Activated CD8-positive, alpha-beta T cell treated with anti-CD3 and anti-CD28 coated beads, Interleukin-2, amount 10 ng/mL, durations not matched to agents 7 days and 5 days (primary cell): ENCODE measurements around the gene DIP2C. TPM values are rescaled to one million over a fixed set of nuclear protein-coding genes. Genes with fewer than 3 reads are reported as not detected.
"Not testable (repeated sequence)": the region's sequence is repeated elsewhere in the genome, so short reads cannot be mapped to it uniquely, and the experiment has no call there.

Source experiments
- ATAC-seq: fragments of 150-1000 bp; cut with Tn5 transposase; one replicate; pipeline ENCODE4 v1.10.0; 2021; ENCODE audit warnings: moderate library complexity
- CTCF ChIA-PET: fragments of 350-600 bp; sonication (Branson Sonifier 250); formaldehyde crosslinking; loops from one replicate; lab custom pipeline; 2021; ENCODE audit warnings: antibody characterized with exemption; lab: Charles Lee
- POLR2A ChIA-PET: fragments of 350-600 bp; sonication (Branson Sonifier 250); formaldehyde crosslinking; loops from one replicate; lab custom pipeline; 2021; ENCODE audit warnings: antibody characterized with exemption; lab: Charles Lee
- DNase-seq: peaks from one replicate; pipeline ENCODE4 v3.0.0-alpha.2; 2020
- H3K27ac Mint-ChIP-seq: one replicate; pipeline ENCODE4 v1.8.0; 2021; ENCODE audit warnings: mild to moderate bottlenecking, mixed read lengths
- H3K27me3 Mint-ChIP-seq: one replicate; pipeline ENCODE4 v1.8.0; 2021; ENCODE audit warnings: low read depth, mixed read lengths
- H3K36me3 Mint-ChIP-seq: one replicate; pipeline ENCODE4 v1.8.0; 2021; ENCODE audit warnings: low read depth, mixed read lengths
- H3K4me1 Mint-ChIP-seq: one replicate; pipeline ENCODE4 v1.8.0; 2021; ENCODE audit warnings: low read depth, mixed read lengths
- H3K4me3 Mint-ChIP-seq: one replicate; pipeline ENCODE4 v1.8.0; 2021; ENCODE audit warnings: mild to moderate bottlenecking, mixed read lengths
- H3K9me3 Mint-ChIP-seq: one replicate; pipeline ENCODE4 v1.8.0; 2022; ENCODE audit warnings: mixed read lengths; ENCODE audit not compliant: insufficient read depth
- total RNA-seq, 2 experiments: library from RNA; stranded (reverse); gene quantifications; one replicate each; pipeline ENCODE4 v1.2.3, GENCODE V29; 2021

The DIP2C gene
- total RNA-seq, 2 experiments from 2014 or later: 0.34 to 0.39 TPM

DNA sequence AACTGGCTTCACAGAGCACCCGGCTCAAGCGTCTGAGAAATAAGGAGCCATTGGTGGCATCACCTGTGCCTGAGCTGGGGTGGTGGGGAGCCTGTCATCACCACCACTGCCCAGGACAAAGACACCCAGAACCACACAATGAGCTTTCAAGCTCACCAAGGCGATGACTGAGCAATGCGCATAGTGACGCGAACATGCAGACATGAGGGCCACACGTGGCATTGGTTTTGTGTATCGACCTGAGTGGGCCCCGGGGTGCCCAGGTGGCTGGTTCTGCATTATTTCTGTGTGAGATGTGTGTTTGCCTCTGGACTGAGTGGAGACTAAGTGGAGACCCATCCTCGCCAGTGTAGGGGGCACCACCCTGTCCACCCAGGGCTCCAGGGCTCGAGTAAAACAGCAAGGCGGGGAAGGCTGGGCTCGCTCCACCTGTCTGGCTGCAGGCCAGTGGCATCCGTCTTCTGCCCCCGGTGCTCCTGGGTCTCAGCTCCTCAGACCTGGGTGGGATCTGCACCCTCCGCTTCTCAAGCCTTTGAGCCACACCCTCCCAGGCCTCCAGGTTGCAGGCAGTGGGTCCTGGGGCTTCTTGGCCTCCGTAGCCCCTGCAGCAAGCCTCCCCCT is 92.6 kb downstream of the DIP2C start:
- Mint-ChIP-seq H3K4me3 (no peak overlapping the region), H3K36me3 (no peaks in the 10 kb centered on the region), H3K27ac (no peak overlapping the region), H3K4me1 (no peaks in the 10 kb centered on the region), H3K9me3 (no peaks in the 10 kb centered on the region), H3K27me3 (peaks cover under 1% of the 10 kb centered on the region)
- CTCF ChIA-PET: no interaction called here
- POLR2A ChIA-PET: no interaction called here
- no peak for DNase-seq
- ATAC-seq: no peak

DNA sequence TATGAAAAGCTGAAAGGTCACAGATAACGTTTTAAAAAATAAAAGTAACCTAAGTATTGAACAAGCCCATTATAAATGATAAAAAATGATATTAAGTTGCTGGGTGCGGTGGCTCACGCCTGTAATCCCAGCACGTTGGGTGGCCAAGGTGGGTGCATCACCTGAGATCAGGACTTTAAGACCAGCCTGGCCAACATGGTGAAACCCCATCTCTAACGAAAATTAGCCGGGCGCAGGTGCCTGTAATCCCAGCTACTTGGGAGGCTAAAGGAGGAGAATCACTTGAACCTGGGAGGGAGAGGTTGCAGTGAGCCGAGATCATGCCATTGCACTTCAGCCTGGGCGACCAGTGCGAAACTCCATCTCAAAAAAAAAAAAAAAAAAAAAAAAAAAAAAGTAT is 93.3 kb downstream of the DIP2C start:
- DNase-seq, H3K4me1 Mint-ChIP-seq, ATAC-seq, H3K4me3 Mint-ChIP-seq, H3K9me3 Mint-ChIP-seq, H3K27ac Mint-ChIP-seq, H3K27me3 Mint-ChIP-seq, CTCF ChIA-PET, H3K36me3 Mint-ChIP-seq, POLR2A ChIA-PET: not testable (repeated sequence)

DNA sequence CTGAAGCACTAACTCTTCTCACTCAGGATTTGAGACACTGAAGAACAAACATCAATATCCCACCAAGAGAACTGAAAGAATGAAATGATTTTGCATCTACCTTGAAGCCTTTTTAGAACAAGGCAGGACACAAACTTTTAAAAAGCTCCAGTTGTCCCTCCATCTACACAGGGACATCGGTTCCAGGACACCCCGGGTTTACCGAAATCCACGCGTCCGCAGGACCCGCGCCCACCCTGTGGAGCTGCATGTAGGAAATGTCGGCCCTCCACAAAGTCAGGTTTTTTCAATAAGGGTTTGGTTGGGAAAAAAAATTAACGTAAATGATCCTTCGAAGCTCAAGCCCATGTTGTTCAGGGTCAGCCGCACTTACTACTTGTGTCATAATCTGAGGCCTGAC is 94.0 kb downstream of the DIP2C start:
- no peak overlapping the region for H3K27ac Mint-ChIP-seq
- CTCF ChIA-PET: no interaction called here
- no peaks in the 10 kb centered on the region for H3K36me3 Mint-ChIP-seq

DNA sequence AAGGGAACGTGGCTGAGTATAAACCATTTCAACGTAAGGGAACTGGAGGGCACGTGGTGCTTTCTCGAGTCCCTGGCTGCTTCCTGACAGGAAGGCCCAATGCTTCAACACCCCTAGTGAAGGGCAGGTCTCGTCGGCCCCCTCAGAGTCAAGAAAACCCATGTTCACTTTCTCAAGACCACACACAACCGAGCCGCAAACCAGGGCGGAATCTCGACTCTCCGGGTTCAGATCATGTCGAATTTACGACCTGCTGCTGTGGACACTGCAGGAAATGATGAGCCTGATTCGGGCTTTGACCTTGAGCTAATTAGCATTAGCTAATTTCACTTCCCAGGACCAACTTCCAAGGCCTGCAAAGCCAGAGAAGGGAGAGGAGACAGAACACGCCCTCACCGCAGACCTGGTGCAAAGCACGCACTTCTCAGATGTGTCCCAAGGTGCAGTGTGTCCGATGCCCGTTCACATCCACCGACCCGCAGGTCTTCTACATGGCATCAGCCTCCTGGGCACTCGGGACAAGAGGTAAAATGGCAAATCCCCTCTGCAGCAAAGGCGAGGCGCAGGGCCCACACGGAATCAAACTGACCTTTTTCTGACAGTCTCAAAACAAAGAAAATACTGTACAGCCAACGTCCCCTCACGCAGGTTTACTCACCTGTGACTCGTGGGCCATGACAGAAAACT is 94.7 kb downstream of the DIP2C start:
- ATAC-seq (no peak), DNase-seq (no peak)
- H3K9me3 Mint-ChIP-seq: no peaks in the 10 kb centered on the region
- no peak overlapping the region for H3K27ac Mint-ChIP-seq
- ChIA-PET POLR2A (no interaction called here), CTCF (no interaction called here)
- H3K4me3 Mint-ChIP-seq: no peak overlapping the region
- H3K27me3 Mint-ChIP-seq: peaks cover 4% of the 10 kb centered on the region
- H3K4me1 Mint-ChIP-seq: no peaks in the 10 kb centered on the region
- no peaks in the 10 kb centered on the region for H3K36me3 Mint-ChIP-seq

More for the DNA sequence above, 94.0 kb downstream of the DIP2C start:
- DNase-seq (no peak), ATAC-seq (no peak)
- Mint-ChIP-seq H3K4me1 (no peaks in the 10 kb centered on the region), H3K27me3 (peaks cover 4% of the 10 kb centered on the region), H3K4me3 (no peak overlapping the region), H3K9me3 (no peaks in the 10 kb centered on the region)
- POLR2A ChIA-PET: no interaction called here

- H3K4me3 Mint-ChIP-seq: no peak overlapping the region
- POLR2A ChIA-PET: no interaction called here
- no peaks in the 10 kb centered on the region for H3K4me1 Mint-ChIP-seq
- ATAC-seq (no peak), DNase-seq (no peak)
- CTCF ChIA-PET: no interaction called here
- H3K9me3 Mint-ChIP-seq: no peaks in the 10 kb centered on the region
- peaks cover 4% of the 10 kb centered on the region for H3K27me3 Mint-ChIP-seq
- no peak overlapping the region for H3K27ac Mint-ChIP-seq
- H3K36me3 Mint-ChIP-seq: no peaks in the 10 kb centered on the region
Observed at GRCh38 chr10:593901-594457, 95.5 kb downstream of the DIP2C start.

DNA sequence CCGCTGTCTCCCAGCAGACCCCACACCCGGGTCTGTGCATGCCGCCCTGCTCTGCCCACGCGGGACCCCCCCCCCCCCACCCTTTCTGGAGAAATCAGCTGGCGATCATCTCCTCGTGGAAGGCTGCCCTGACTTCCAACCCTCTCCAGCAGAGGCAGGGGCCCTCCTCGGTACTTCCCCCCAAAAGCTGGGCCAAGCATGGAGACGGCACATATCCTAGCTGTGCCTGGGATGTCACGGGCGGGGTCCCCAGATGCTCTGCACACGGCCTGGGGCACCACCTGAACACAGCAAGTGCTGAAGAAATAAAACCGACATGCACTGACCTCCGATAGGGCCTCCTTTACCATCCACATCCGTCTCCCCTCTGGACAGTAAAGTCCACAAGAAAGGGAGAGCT is 96.0 kb downstream of the DIP2C start:
- Mint-ChIP-seq H3K9me3 (no peaks in the 10 kb centered on the region), H3K36me3 (no peaks in the 10 kb centered on the region), H3K4me3 (no peak overlapping the region), H3K4me1 (no peaks in the 10 kb centered on the region), H3K27ac (no peak overlapping the region), H3K27me3 (peaks cover 4% of the 10 kb centered on the region)
- CTCF ChIA-PET: no interaction called here
- POLR2A ChIA-PET: no interaction called here
- DNase-seq (no peak), ATAC-seq (no peak)

DNA sequence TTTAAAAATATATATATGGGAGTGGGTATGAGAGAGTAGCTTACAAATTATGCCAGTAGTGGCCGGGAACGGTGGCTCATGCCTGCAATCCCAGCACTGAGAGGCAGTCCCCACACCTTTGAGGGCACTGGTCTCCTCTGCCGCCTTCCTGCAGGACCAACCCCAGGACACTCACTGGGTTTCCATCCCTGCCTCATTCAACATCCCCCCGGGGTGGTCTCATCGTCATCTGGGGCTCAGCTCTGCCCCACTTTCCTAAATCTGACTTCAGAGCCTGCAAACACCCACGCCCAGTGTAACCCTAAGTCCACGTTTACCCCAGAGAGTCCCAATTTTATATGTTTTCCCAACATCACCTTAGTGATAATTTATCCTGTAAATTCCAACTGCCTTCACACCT is 96.5 kb downstream of the DIP2C start:
- Mint-ChIP-seq H3K27ac (no peak overlapping the region), H3K9me3 (no peaks in the 10 kb centered on the region), H3K36me3 (no peaks in the 10 kb centered on the region), H3K4me1 (no peaks in the 10 kb centered on the region), H3K27me3 (peaks cover 4% of the 10 kb centered on the region), H3K4me3 (no peak overlapping the region)
- ATAC-seq (no peak), DNase-seq (no peak)
- ChIA-PET POLR2A (no interaction called here), CTCF (no interaction called here)

- peaks cover 4% of the 10 kb centered on the region for H3K27me3 Mint-ChIP-seq
- POLR2A ChIA-PET: no interaction called here
- CTCF ChIA-PET: no interaction called here
- no peak overlapping the region for H3K4me3 Mint-ChIP-seq
- H3K27ac Mint-ChIP-seq: no peak overlapping the region
- no peak for ATAC-seq
- no peaks in the 10 kb centered on the region for H3K9me3 Mint-ChIP-seq
- no peak for DNase-seq
- no peaks in the 10 kb centered on the region for H3K36me3 Mint-ChIP-seq
- H3K4me1 Mint-ChIP-seq: no peaks in the 10 kb centered on the region
Observed at GRCh38 chr10:591646-592045, 97.8 kb downstream of the DIP2C start.

GRCh38 chr10:590721-591120 is 98.7 kb downstream of the DIP2C start:
- Mint-ChIP-seq H3K9me3 (no peaks in the 10 kb centered on the region), H3K27ac (no peak overlapping the region), H3K4me3 (no peak overlapping the region), H3K36me3 (no peaks in the 10 kb centered on the region), H3K27me3 (peaks cover 4% of the 10 kb centered on the region), H3K4me1 (no peaks in the 10 kb centered on the region)
- ATAC-seq (no peak), DNase-seq (no peak)
- ChIA-PET CTCF (no interaction called here), POLR2A (no interaction called here)

- no peak for DNase-seq
- no peak overlapping the region for H3K4me3 Mint-ChIP-seq
- peaks cover 4% of the 10 kb centered on the region for H3K27me3 Mint-ChIP-seq
- H3K36me3 Mint-ChIP-seq: no peaks in the 10 kb centered on the region
- POLR2A ChIA-PET: no interaction called here
- CTCF ChIA-PET: no interaction called here
- no peak for ATAC-seq
- H3K27ac Mint-ChIP-seq: no peak overlapping the region
- H3K4me1 Mint-ChIP-seq: no peaks in the 10 kb centered on the region
- no peaks in the 10 kb centered on the region for H3K9me3 Mint-ChIP-seq
Observed at GRCh38 chr10:589961-590680, 99.3 kb downstream of the DIP2C start.

- POLR2A ChIA-PET: no interaction called here
- H3K4me3 Mint-ChIP-seq: no peak overlapping the region
- CTCF ChIA-PET: no interaction called here
Observed at GRCh38 chr10:588246-589165, 101.0 kb downstream of the DIP2C start.

More at GRCh38 chr10:588246-589165, 101.0 kb downstream of the DIP2C start:
- no peaks in the 10 kb centered on the region for H3K36me3 Mint-ChIP-seq
- H3K27me3 Mint-ChIP-seq: peaks cover 4% of the 10 kb centered on the region
- ATAC-seq (no peak), DNase-seq (no peak)
- no peak overlapping the region for H3K27ac Mint-ChIP-seq
- H3K9me3 Mint-ChIP-seq: no peaks in the 10 kb centered on the region
- no peaks in the 10 kb centered on the region for H3K4me1 Mint-ChIP-seq
